ENCODE data around the gene PRAMEF20. TPM values are rescaled to one million over a fixed set of nuclear protein-coding genes. Genes with fewer than 3 reads are reported as not detected.

The PRAMEF20 gene
- total RNA-seq, 1 donor from 2014 or later, result not detected

DNA sequence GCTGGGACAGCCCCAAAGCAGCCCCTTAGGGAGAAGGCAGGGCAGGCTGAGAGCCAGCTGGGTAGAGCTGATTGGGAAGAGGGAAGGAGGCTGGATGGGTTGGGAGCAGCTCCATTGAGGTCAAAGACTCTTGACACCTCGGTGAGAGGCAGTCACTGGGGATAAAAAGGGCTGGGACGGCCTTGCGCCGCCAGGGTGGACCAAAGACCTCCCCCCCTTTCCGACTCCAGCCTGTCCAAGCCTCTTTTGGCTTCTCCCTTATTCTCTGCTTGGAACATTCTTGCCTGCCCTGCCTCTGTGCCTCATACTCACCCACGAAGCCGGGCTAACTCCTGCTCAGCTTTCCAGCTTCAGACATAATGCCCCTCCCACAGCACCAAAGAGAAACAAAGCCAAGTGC, 52.4 kb downstream of the PRAMEF20 start:
- no peak for DNase-seq (ENCODE audit: low read depth)

GRCh38 chr1:13465515-13465914, 55.3 kb downstream of the PRAMEF20 start:
- no peak for DNase-seq (ENCODE audit: low read depth)

- DNase-seq (ENCODE audit: low read depth), result no peak
Measured at GRCh38 chr1:13469343-13469742, 59.1 kb downstream of the PRAMEF20 start.

Other genes starting within 250 kb of the PRAMEF20 start
- not detected in 2 replicates for gene HNRNPCL4, start 244.8 kb upstream of the PRAMEF20 start, total RNA-seq
- not detected in 2 replicates for gene PRAMEF9, start 238.6 kb upstream of the PRAMEF20 start, total RNA-seq
- not detected in 2 replicates for gene PRAMEF13, start 209.0 kb upstream of the PRAMEF20 start, total RNA-seq
- gene PRAMEF18, start 184.3 kb upstream of the PRAMEF20 start, total RNA-seq, result not detected in 2 replicates
- not detected in 2 replicates for gene PRAMEF5, start 156.3 kb upstream of the PRAMEF20 start, total RNA-seq
- not detected in 2 replicates for gene PRAMEF8, start 125.3 kb upstream of the PRAMEF20 start, total RNA-seq
- gene PRAMEF33, start 106.9 kb upstream of the PRAMEF20 start, total RNA-seq, result not detected in 2 replicates
- gene PRAMEF15, start 94.9 kb upstream of the PRAMEF20 start, total RNA-seq, result not detected in 2 replicates
- not detected in 2 replicates for gene PRAMEF14, start 63.3 kb upstream of the PRAMEF20 start, total RNA-seq
- not detected in 2 replicates for gene PRAMEF19, start 38.5 kb upstream of the PRAMEF20 start, total RNA-seq
- gene PRAMEF17, start 20.8 kb upstream of the PRAMEF20 start, total RNA-seq, result not detected in 2 replicates
- not detected in 2 replicates for gene LRRC38, start 103.6 kb downstream of the PRAMEF20 start, total RNA-seq
- 0.87 and 2.4 TPM in 2 replicates for gene PDPN, start 173.4 kb downstream of the PRAMEF20 start, total RNA-seq

All from renal cortical epithelial cell (primary cell).